Upper lobe of right lung (tissue), 1 donor: Measurements from ENCODE around the gene TFF2. TPM values are rescaled to one million over a fixed set of nuclear protein-coding genes. Genes with fewer than 3 reads are reported as not detected.

Experiments
- ATAC-seq: fragments of 200-7000 bp; cut with Tn5 transposase; one replicate; pipeline ENCODE4 v1.9.1; 2020; ENCODE audit warnings: mild to moderate bottlenecking, moderate library complexity
- DNase-seq: peaks from one replicate; pipeline ENCODE4 v3.0.0-alpha.2; 2020
- H3K27ac ChIP-seq: fragments of 200-600 bp; one replicate; pipeline ENCODE4 v1.8.0; 2022
- H3K27me3 ChIP-seq: fragments of 200-600 bp; one replicate; pipeline ENCODE4 v1.8.0; 2022; ENCODE audit warnings: mild to moderate bottlenecking
- H3K36me3 ChIP-seq: fragments of 200-600 bp; one replicate; pipeline ENCODE4 v1.8.0; 2022
- H3K4me1 ChIP-seq: fragments of 200-600 bp; one replicate; pipeline ENCODE4 v1.8.0; 2022
- H3K4me3 ChIP-seq: fragments of 200-600 bp; one replicate; pipeline ENCODE4 v1.8.0; 2022; ENCODE audit warnings: mild to moderate bottlenecking
- H3K9me3 ChIP-seq: fragments of 200-600 bp; one replicate; pipeline ENCODE4 v1.8.0; 2022
- intact Hi-C: fragments of 100-400 bp; cut with DNase I; formaldehyde crosslinking; loops from one replicate; pipeline ENCODE4 v1.11.0; 2022
- total RNA-seq: library from RNA; stranded (reverse); fragmentation: NEBNext Ultra II Directional; extraction: Animal tissue kit (Norgen Biotek cat#: 25700); gene quantifications from one replicate; pipeline ENCODE4 v1.2.1, GENCODE V29; 2021
- TF ChIP-seq, protein P1 (sequence below): fragments of 200-600 bp; IDR thresholded peaks from one replicate; pipeline ENCODE4 v1.8.0; 2022; ENCODE audit warnings: antibody characterized with exemption
- donor health status: DM: no; HTN: yes; CAD: no; lungs with severe emphysema.

The TFF2 gene
- total RNA-seq, 1 donor from 2014 or later: not detected

DNA sequence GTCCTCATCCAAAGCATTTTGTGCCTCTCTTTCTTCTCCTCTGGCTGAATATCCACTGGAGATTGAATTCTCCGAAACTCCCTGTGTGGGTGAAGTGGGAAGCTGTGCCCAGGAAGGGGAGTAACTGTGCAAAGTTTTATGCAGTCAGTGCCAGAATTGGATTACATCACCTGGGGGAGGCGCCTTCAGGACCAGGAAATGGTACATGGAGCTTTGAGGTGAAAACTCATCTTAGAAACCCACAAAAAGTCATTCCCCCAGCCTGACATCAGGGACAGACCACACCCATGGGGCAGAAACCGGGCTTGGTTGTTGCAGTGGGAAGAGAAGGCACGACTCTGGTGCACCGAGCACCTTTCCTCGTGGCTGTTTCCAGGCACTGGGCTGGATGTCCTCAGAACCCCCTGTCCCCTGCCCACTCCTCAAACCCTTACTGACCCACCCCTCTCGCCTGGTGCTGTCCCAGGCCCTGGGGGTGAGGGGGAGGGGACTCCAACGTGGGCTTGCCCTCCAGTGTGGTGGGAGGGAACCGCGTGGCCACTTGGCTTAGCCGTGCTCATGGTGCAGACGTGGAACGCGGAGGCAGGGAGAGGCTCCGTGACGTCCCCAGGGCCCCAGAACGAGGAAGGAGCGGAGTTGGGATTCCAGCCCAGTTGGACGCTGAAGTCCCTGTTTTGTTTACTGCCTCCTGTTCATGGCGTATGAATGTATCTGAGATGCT lies 51.3 kb downstream of the TFF2 start:
- peak overlapping the region; percentile 11 for H3K27ac ChIP-seq
- H3K36me3 ChIP-seq: peaks cover 1% of the 10 kb centered on the region
- no peaks in the 10 kb centered on the region for H3K27me3 ChIP-seq
- peak; percentile 80 for DNase-seq
- ATAC-seq: peak; percentile 67
- TF ChIP-seq, protein P1, sequence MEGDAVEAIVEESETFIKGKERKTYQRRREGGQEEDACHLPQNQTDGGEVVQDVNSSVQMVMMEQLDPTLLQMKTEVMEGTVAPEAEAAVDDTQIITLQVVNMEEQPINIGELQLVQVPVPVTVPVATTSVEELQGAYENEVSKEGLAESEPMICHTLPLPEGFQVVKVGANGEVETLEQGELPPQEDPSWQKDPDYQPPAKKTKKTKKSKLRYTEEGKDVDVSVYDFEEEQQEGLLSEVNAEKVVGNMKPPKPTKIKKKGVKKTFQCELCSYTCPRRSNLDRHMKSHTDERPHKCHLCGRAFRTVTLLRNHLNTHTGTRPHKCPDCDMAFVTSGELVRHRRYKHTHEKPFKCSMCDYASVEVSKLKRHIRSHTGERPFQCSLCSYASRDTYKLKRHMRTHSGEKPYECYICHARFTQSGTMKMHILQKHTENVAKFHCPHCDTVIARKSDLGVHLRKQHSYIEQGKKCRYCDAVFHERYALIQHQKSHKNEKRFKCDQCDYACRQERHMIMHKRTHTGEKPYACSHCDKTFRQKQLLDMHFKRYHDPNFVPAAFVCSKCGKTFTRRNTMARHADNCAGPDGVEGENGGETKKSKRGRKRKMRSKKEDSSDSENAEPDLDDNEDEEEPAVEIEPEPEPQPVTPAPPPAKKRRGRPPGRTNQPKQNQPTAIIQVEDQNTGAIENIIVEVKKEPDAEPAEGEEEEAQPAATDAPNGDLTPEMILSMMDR: no peak
- H3K4me3 ChIP-seq: no peak overlapping the region
- intact Hi-C loops: no loop called here
- peaks cover 16% of the 10 kb centered on the region for H3K4me1 ChIP-seq
- H3K9me3 ChIP-seq: no peaks in the 10 kb centered on the region

DNA sequence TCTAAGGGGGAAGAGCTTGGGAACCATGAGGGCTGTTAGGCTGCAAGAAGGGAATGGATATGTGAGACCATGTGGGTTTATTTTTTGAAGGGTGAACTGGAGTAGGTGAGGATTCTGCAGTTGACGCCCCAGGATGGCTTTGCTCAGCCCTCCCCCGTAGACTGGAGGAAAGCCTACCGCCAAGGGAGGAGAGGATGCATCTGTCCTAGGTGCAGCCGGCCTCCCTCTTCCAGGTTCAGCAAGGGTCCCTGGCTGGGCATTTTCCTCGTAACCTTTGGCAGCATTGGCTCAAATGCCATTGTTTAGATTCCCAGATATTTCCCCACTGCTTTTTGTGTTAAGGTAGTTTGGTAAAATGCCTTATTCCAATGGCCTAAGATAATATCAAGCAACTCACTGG lies 52.1 kb downstream of the TFF2 start:
- Histone ChIP-seq H3K36me3 (peaks cover 7% of the 10 kb centered on the region), H3K4me1 (peaks cover 16% of the 10 kb centered on the region), H3K9me3 (no peaks in the 10 kb centered on the region), H3K27ac (no peak overlapping the region), H3K4me3 (no peak overlapping the region), H3K27me3 (no peaks in the 10 kb centered on the region)
- intact Hi-C loops: no loop called here
- ATAC-seq (no peak), DNase-seq (no peak)
- TF ChIP-seq, protein P1: no peak

DNA sequence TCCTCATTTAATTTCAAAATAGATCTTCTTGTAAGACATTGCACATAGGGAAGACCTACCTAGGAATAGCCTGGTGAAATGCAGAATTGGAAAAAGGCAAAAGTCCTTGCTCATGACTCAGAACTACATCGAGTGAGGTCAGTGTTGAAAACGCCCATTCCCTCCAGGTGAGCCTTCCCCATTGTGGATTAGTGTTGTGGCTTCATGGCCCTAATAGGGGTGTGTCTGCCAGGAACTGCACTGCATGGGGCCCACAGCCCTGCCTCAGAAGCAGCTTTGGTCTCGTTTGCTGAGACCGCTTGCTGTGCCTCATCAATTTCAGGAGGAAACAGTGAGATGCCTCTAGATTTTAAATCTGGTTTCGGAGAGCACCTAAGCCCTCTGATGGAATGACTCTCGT lies 52.6 kb downstream of the TFF2 start:
- intact Hi-C loops: no loop called here
- peaks cover 7% of the 10 kb centered on the region for H3K36me3 ChIP-seq

DNA sequence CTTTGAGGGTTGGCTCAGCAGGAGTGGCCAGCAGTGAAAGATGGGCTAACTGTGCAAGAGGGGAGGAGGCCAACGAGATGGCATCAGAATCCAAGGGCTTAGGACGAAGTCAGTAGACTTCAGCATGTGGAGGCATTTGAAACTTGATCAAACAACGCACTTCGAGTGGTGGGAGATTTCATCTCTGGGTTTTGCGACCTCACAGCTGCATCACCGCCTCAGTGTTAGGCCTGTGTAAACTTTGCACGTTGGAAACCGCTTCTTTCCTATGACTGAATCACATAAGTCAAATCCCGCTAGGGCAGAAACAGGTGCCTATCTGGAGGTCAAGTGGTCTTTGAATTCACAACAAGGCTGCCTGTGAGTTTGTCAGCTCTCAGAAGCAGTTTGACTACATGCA lies 53.4 kb downstream of the TFF2 start:
- H3K27me3 ChIP-seq: no peaks in the 10 kb centered on the region
- H3K27ac ChIP-seq: no peak overlapping the region
- DNase-seq (no peak), ATAC-seq (no peak)
- H3K9me3 ChIP-seq: no peaks in the 10 kb centered on the region
- intact Hi-C loops: no loop called here
- H3K4me1 ChIP-seq: peaks cover 16% of the 10 kb centered on the region
- no peak overlapping the region for H3K4me3 ChIP-seq
- H3K36me3 ChIP-seq: peaks cover 7% of the 10 kb centered on the region
- TF ChIP-seq, protein P1: no peak

More for the DNA sequence above, 52.6 kb downstream of the TFF2 start:
- no peak overlapping the region for H3K27ac ChIP-seq
- no peaks in the 10 kb centered on the region for H3K27me3 ChIP-seq
- H3K4me1 ChIP-seq: peaks cover 16% of the 10 kb centered on the region
- TF ChIP-seq, protein P1: no peak
- H3K4me3 ChIP-seq: no peak overlapping the region
- no peak for ATAC-seq
- no peak for DNase-seq
- no peaks in the 10 kb centered on the region for H3K9me3 ChIP-seq

DNA sequence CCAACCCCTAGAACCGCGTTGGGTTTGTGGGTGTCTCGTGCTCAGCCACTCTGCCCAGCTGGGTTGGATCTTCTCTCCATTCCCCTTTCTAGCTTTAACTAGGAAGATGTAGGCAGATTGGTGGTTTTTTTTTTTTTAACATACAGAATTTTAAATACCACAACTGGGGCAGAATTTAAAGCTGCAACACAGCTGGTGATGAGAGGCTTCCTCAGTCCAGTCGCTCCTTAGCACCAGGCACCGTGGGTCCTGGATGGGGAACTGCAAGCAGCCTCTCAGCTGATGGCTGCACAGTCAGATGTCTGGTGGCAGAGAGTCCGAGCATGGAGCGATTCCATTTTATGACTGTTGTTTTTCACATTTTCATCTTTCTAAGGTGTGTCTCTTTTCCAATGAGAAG lies 54.3 kb downstream of the TFF2 start:
- no peak overlapping the region for H3K27ac ChIP-seq
- ATAC-seq: no peak
- DNase-seq: no peak
- H3K4me1 ChIP-seq: peaks cover 12% of the 10 kb centered on the region
- TF ChIP-seq, protein P1: no peak
- intact Hi-C loops: no loop called here
- peaks cover 7% of the 10 kb centered on the region for H3K36me3 ChIP-seq
- no peak overlapping the region for H3K4me3 ChIP-seq
- no peaks in the 10 kb centered on the region for H3K27me3 ChIP-seq
- no peaks in the 10 kb centered on the region for H3K9me3 ChIP-seq

Other genes with a start within 250 kb of the TFF2 start
- 62.6 TPM for gene ABCG1, start 131.9 kb downstream of the TFF2 start, total RNA-seq
- gene TFF3, start 35.6 kb downstream of the TFF2 start, total RNA-seq: 19.6 TPM
- gene TFF1, start 15.5 kb upstream of the TFF2 start, total RNA-seq: not detected
- 4.1 TPM for gene TMPRSS3, start 45.1 kb upstream of the TFF2 start, total RNA-seq
- 1.5 TPM for gene UBASH3A, start 52.9 kb upstream of the TFF2 start, total RNA-seq
- gene RSPH1, start 145.2 kb upstream of the TFF2 start, total RNA-seq: 0.84 TPM
- 21.6 TPM for gene SLC37A1, start 162.9 kb upstream of the TFF2 start, total RNA-seq